OCI-LY7 (cell line): ENCODE results near the gene UBR2.

Experiments
- EZH2phosphoT487 ChIP-seq: fragments of 200-600 bp; sonication (generic); IDR thresholded peaks from 2 replicates; pipeline ENCODE4 v1.6.1; 2018; ENCODE audit warnings: low read depth, borderline replicate concordance, mild to moderate bottlenecking, mixed run types, antibody characterized with exemption, low read length, moderate library complexity, mixed read lengths
- TF ChIP-seq, protein P1 (sequence below): fragments of 200-600 bp; sonication (generic); conservative IDR thresholded peaks from 2 replicates; pipeline ENCODE4 v1.5.1; 2014; ENCODE audit warnings: mild to moderate bottlenecking, antibody characterized with exemption, low read length, moderate library complexity, mixed read lengths

DNA sequence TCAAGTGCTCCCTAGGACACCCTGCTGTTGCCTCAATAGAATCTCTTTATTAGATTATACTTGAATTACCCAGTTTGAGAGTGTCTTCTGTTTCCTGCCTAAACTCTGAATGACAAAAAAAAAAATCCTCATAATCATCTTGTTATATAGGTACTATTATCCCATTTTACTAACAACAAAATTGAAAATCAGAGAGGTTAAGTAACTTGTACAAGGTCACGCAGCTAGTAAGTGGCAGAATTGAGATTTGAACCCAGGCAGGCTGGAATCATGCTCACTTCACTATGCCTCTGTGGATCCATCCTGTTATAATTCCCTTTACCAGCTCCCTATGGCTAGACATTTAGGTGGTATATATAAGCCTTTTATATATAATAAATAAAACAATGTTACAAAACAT is 36.6 kb upstream of the UBR2 start:
- TF ChIP-seq, protein P1, sequence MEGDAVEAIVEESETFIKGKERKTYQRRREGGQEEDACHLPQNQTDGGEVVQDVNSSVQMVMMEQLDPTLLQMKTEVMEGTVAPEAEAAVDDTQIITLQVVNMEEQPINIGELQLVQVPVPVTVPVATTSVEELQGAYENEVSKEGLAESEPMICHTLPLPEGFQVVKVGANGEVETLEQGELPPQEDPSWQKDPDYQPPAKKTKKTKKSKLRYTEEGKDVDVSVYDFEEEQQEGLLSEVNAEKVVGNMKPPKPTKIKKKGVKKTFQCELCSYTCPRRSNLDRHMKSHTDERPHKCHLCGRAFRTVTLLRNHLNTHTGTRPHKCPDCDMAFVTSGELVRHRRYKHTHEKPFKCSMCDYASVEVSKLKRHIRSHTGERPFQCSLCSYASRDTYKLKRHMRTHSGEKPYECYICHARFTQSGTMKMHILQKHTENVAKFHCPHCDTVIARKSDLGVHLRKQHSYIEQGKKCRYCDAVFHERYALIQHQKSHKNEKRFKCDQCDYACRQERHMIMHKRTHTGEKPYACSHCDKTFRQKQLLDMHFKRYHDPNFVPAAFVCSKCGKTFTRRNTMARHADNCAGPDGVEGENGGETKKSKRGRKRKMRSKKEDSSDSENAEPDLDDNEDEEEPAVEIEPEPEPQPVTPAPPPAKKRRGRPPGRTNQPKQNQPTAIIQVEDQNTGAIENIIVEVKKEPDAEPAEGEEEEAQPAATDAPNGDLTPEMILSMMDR = no peak
- TF ChIP-seq EZH2phosphoT487 = no peak
